ENCODE results near the gene RAP1GDS1. TPM values are rescaled to one million over a fixed set of nuclear protein-coding genes. Genes with fewer than 3 reads are reported as not detected.
A peak's percentile ranks its signal among the peaks of the same experiment; 100 is the strongest.

The RAP1GDS1 gene
- total and polyA plus RNA-seq, 2 of the 13 experiments (the other 11 are each of a cell fraction or from before 2014, with no cell fraction given), result 19.3 to 42.5 TPM

DNA sequence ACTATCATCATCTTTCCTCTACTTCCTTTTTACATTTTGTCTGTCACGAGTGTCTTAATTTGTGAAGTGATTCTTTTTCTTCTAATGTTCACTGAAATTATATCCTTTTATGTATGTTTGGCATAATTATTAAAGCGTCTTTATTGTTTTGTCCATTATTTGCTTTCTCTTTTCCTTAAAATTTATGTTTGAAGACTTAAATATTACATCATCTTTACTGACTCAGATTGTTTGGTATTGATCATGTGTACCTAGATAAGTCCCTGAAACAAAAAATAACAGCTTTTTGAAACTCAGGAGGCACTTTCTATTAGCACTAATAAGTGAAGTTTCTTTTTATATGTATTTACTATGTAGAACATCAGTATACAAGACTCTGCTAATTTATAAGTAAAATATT, 120.1 kb downstream of the RAP1GDS1 start:
- Histone ChIP-seq H3K27ac (ENCODE audit: extremely low read length, insufficient read depth, low read length) (no peak overlapping the region), H3K4me1 (ENCODE audit: insufficient read depth, low read length) (no peaks in the 10 kb centered on the region), H3K9me3 (ENCODE audit: low read length) (no peaks in the 10 kb centered on the region), H3K79me2 (ENCODE audit: insufficient read depth, low read length) (no peaks in the 10 kb centered on the region), H4K20me1 (ENCODE audit: insufficient read depth, low read length) (no peaks in the 10 kb centered on the region), H3K9ac (ENCODE audit: insufficient read depth, low read depth, low read length) (no peak overlapping the region), H3K27me3 (ENCODE audit: control insufficient read depth in 1 of 2, insufficient read depth in 2 of 2, low read length in 2 of 2) (no peaks in the 10 kb centered on the region), H3K4me2 (ENCODE audit: low read depth, low read length) (no peak overlapping the region), H3K4me3 (replicated peaks in 1 of 3; ENCODE audit: insufficient read depth in 1 of 3, low read depth in 2 of 3, low read length in 3 of 3) (no peak overlapping the region), H2AFZ (ENCODE audit: low read length) (no peak overlapping the region), H3K36me3 (replicated peaks in 1 of 2; ENCODE audit: control insufficient read depth in 1 of 2, insufficient read depth in 2 of 2, low read length in 2 of 2) (no peaks in the 10 kb centered on the region)
- DNase-seq (ENCODE audit: low spot score) (no peak), FAIRE-seq (no peak), ATAC-seq (no peak)
- WGBS (ENCODE audit: low lambda C conversion rate), result 95% methylated on average over 2 of the region's 2 CpGs
- TF ChIP-seq, protein P1, sequence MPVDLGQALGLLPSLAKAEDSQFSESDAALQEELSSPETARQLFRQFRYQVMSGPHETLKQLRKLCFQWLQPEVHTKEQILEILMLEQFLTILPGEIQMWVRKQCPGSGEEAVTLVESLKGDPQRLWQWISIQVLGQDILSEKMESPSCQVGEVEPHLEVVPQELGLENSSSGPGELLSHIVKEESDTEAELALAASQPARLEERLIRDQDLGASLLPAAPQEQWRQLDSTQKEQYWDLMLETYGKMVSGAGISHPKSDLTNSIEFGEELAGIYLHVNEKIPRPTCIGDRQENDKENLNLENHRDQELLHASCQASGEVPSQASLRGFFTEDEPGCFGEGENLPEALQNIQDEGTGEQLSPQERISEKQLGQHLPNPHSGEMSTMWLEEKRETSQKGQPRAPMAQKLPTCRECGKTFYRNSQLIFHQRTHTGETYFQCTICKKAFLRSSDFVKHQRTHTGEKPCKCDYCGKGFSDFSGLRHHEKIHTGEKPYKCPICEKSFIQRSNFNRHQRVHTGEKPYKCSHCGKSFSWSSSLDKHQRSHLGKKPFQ (CRISPR knock-in tag; IDR thresholded peaks at IDR 0.05; ENCODE audit: insufficient replicate concordance), result no peak
- TF ChIP-seq ATF7 (IDR thresholded peaks at IDR 0.05) (peak; percentile 63), ATF7 (CRISPR knock-in tag; IDR thresholded peaks at IDR 0.05) (no peak)
- CTCF ChIA-PET (ENCODE audit: low intra/inter-chr PET ratio, low total read pairs), result no interaction called here
- in situ Hi-C loops (cut with HindIII; ENCODE audit: extremely low pct_ligation_motif_present, low pct_unique_long_range_greater_than_20kb) (no loop called here), intact Hi-C loops (cut with micrococcal nuclease; ENCODE audit: unreplicated experiment) (no loop called here)
- no TSS peak for BruUV-seq (replicated peaks)
- POLR2A ChIA-PET, result no interaction called here

DNA sequence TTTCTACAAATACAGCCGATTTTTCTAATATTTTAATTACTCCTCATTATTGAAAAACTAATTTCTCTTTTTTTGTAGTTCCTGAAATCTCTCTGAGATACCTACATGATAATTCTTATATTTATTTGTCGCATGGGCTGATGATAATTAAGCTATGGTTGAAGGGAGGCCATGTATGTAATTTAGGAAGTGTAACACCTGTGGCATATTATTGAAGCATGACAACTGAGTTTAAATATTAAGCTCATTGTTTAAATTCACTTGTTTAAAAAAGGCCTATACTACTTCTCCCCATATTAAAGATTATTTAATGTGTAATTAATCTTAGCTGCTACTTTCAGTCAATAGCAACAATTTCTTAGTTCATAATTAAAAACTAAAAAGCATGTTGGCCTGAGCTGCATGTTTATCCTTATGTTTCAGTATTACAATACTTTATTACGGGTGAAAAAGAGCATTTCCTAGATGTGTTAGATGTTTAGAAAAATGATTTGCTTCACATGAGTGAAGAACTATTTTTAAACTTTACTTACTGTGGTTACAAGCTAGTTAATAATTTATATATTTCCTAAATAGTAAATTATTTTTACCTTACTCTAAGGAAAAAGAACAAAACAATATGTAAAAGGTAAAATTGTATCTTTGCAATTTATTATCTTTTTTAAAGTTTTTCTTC, 122.4 kb downstream of the RAP1GDS1 start:
- no peaks in the 10 kb centered on the region for H3K36me3 ChIP-seq (replicated peaks in 1 of 2; ENCODE audit: control insufficient read depth in 1 of 2, insufficient read depth in 2 of 2, low read length in 2 of 2)
- ATAC-seq, result no peak
- no peak for DNase-seq (ENCODE audit: low spot score)
- no peaks in the 10 kb centered on the region for H3K4me1 ChIP-seq (ENCODE audit: insufficient read depth, low read length)
- no peak overlapping the region for H3K4me3 ChIP-seq (replicated peaks in 1 of 3; ENCODE audit: insufficient read depth in 1 of 3, low read depth in 2 of 3, low read length in 3 of 3)
- H4K20me1 ChIP-seq (ENCODE audit: insufficient read depth, low read length), result no peaks in the 10 kb centered on the region
- no TSS peak for BruUV-seq (replicated peaks)
- H3K4me2 ChIP-seq (ENCODE audit: low read depth, low read length), result no peak overlapping the region
- CTCF ChIA-PET (ENCODE audit: low intra/inter-chr PET ratio, low total read pairs), result no interaction called here
- intact Hi-C loops (cut with micrococcal nuclease; ENCODE audit: unreplicated experiment) (no loop called here), in situ Hi-C loops (cut with HindIII; ENCODE audit: extremely low pct_ligation_motif_present, low pct_unique_long_range_greater_than_20kb) (no loop called here)
- H3K9me3 ChIP-seq (ENCODE audit: low read length), result no peaks in the 10 kb centered on the region
- no peaks in the 10 kb centered on the region for H3K27me3 ChIP-seq (ENCODE audit: control insufficient read depth in 1 of 2, insufficient read depth in 2 of 2, low read length in 2 of 2)
- no peak overlapping the region for H2AFZ ChIP-seq (ENCODE audit: low read length)
- H3K9ac ChIP-seq (ENCODE audit: insufficient read depth, low read depth, low read length), result no peak overlapping the region
- no peak for FAIRE-seq
- TF ChIP-seq POLR2G (IDR thresholded peaks at IDR 0.05; ENCODE audit: low read depth, low read length) (no peak), ZKSCAN8 (CRISPR knock-in tag; IDR thresholded peaks at IDR 0.05; ENCODE audit: borderline replicate concordance) (no peak)
- H3K79me2 ChIP-seq (ENCODE audit: insufficient read depth, low read length), result no peaks in the 10 kb centered on the region
- POLR2A ChIA-PET, result no interaction called here
- 90% methylated on average over 3 of the region's 3 CpGs for WGBS (ENCODE audit: low lambda C conversion rate)
- H3K27ac ChIP-seq (ENCODE audit: extremely low read length, insufficient read depth, low read length), result no peak overlapping the region

Measured in HepG2 (cell line).